Hepatocyte (in vitro differentiated cells): ENCODE measurements around the gene GABRA4.

ENCODE experiments used
- EZH2phosphoT487 ChIP-seq: fragments of 200-600 bp; sonication (generic); IDR thresholded peaks from one replicate; pipeline ENCODE4 v1.6.1; 2018; ENCODE audit warnings: antibody characterized with exemption, mild to moderate bottlenecking, low read depth, moderate library complexity; ENCODE audit not compliant: unreplicated experiment, severe bottlenecking
- TF ChIP-seq, protein P1 (sequence below): fragments of 200-600 bp; sonication (generic); IDR thresholded peaks from 2 replicates; pipeline ENCODE4 v1.5.1; 2016; ENCODE audit warnings: antibody characterized with exemption, mild to moderate bottlenecking; ENCODE audit not compliant: poor library complexity

DNA sequence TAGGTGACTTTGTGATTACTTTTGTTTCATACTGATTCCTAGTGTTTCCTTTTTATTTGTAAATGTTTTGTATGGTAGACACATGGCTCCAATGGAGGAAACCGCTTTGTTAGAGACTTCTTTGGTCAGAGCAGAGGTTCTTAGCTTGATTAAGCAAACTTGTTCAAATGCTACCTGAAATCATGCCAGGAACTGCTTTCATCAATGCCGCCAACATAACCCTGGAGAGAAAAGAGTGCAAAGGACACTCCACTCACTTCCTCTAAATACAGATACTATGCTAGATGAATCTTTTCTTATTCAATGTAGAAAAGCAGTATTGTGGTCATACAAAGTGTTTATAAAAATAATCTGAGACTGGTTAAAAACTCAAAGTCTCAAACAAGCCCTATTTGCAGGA lies 58.7 kb downstream of the GABRA4 start:
- TF ChIP-seq, protein P1, sequence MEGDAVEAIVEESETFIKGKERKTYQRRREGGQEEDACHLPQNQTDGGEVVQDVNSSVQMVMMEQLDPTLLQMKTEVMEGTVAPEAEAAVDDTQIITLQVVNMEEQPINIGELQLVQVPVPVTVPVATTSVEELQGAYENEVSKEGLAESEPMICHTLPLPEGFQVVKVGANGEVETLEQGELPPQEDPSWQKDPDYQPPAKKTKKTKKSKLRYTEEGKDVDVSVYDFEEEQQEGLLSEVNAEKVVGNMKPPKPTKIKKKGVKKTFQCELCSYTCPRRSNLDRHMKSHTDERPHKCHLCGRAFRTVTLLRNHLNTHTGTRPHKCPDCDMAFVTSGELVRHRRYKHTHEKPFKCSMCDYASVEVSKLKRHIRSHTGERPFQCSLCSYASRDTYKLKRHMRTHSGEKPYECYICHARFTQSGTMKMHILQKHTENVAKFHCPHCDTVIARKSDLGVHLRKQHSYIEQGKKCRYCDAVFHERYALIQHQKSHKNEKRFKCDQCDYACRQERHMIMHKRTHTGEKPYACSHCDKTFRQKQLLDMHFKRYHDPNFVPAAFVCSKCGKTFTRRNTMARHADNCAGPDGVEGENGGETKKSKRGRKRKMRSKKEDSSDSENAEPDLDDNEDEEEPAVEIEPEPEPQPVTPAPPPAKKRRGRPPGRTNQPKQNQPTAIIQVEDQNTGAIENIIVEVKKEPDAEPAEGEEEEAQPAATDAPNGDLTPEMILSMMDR, result no peak
- TF ChIP-seq EZH2phosphoT487, result no peak
